Fibroblast of gingiva (primary cell): ENCODE results near the gene LIN9.

Experiments used
- DNase-seq: peaks from one replicate; pipeline ENCODE4 v3.0.0-alpha.2; 2011; ENCODE audit warnings: low read depth

LIN9 gene

GRCh38 chr1:226318471-226318870, 9.5 kb upstream of the LIN9 start:
- no peak for DNase-seq

GRCh38 chr1:226314055-226314454, 5.1 kb upstream of the LIN9 start:
- DNase-seq = no peak

GRCh38 chr1:226312065-226312464, 3.1 kb upstream of the LIN9 start:
- no peak for DNase-seq

- no peak for DNase-seq
These were observed 2.4 kb upstream of the LIN9 start for GRCh38 chr1:226311376-226311775.

GRCh38 chr1:226310637-226311195, 1.8 kb upstream of the LIN9 start:
- no peak for DNase-seq

- DNase-seq = no peak
These were observed 1.2 kb upstream of the LIN9 start for GRCh38 chr1:226310245-226310540.

GRCh38 chr1:226309398-226310244, 657 bp upstream of the LIN9 start:
- peak; percentile 10 for DNase-seq

- no peak for DNase-seq
These were observed 720 bp downstream of the LIN9 start for GRCh38 chr1:226308166-226308722.

DNA sequence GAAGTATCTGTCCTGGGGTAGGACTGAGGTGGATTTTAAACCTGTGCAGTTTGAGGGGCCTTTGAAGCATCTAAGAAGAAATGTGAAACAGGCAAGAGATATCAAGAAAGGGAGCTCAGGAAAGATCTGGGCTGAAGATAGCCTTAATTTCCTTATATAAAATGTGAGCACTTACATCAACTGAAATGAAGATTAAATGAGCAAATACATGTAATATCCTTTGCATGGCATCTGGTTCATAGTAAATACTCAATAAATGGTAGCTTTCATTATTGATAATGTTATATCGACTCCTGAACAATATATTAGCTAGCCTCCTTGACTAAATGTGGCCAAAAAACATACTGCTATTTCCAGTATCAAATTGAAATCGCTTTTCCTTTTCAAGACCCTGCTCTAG, 2.5 kb downstream of the LIN9 start:
- no peak for DNase-seq

- DNase-seq = no peak
These were observed 3.8 kb downstream of the LIN9 start for GRCh38 chr1:226305184-226305583.

DNA sequence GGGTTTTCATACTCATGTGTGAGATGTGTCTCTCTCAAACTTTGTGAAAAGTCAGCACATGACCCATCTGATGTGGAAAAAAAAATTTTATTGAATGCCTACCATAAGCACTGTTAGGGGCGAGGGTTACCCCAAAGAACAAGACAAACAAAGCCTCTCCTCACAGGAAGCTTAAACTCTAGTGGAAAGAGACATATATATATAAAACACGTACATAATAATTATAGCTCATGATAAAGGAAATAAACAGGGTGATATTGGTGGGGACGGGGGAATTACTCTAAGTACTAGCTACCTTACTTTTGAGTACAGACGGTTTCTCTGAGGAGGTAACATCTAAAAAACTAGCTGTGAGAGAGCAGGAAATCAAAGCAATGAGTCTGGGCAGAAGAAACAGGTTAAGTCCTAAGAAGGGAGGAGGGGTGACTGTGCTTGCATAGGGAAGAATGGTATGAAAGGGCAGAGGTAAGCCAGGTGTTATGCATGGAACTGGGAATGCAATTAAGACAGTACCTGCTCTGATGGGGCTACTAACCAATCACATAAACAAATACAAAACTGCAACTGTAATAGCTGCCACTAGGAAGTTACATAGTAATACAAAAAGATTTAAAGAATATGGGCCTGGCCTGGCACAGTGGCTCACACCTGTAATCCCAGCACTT, 4.5 kb downstream of the LIN9 start:
- DNase-seq = no peak

DNA sequence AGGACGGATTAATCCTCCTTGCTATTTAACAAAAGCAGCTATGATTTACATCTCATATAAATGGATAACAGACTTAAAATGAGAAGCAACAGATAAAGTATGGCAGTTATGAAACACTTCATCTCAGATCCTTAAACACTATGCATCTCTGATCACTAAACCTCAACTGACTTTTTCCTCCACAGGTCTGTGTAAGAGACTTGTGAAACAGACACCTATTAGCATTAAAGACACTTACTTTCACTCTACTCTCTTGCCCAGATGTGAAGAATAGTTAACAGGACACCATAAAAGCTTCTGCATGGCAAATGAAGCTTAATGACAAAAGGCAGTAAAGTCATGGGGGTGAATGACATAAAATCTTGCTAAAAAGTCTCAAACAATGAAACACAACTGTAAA, 6.2 kb downstream of the LIN9 start:
- DNase-seq = no peak

- DNase-seq = no peak
These were observed 12.1 kb downstream of the LIN9 start for GRCh38 chr1:226296911-226297310.

DNA sequence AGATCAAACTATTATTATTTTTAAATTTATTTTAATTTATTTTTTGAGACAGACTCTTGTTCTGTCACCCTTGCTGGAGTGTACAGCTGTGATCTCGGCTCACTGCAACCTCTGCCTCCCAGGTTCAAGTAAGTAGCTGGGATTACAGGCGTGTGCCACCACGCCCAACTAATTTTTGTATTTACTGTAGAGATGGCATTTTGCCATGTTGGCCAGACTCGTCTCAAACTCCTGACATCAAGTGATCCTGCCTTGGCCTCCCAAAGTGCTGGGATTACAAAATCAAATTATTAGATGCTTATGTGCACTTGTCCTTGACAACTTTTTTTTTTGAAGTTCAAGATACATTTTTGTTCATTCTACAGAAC, 15.4 kb downstream of the LIN9 start:
- DNase-seq = no peak

GRCh38 chr1:226292874-226293552, 16.0 kb downstream of the LIN9 start:
- peak; percentile 2 for DNase-seq

DNA sequence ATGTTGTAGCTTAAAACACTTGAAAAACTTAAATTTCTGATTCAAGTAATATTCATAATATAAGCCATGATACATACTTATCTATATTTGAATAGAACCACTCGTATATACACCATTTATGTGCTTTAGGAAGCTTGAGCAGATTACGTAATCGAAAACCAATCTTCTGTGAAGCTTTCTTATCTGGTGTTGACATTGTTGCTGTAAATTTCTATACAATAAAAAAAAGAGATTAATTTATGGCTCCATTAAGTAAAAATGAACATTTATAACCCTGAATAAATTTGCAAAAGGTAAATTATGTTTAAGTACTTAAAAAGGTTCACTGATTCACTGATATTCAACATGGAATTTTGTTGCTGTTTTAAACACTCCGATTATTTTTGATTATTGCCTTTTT, 21.4 kb downstream of the LIN9 start:
- DNase-seq = no peak

DNA sequence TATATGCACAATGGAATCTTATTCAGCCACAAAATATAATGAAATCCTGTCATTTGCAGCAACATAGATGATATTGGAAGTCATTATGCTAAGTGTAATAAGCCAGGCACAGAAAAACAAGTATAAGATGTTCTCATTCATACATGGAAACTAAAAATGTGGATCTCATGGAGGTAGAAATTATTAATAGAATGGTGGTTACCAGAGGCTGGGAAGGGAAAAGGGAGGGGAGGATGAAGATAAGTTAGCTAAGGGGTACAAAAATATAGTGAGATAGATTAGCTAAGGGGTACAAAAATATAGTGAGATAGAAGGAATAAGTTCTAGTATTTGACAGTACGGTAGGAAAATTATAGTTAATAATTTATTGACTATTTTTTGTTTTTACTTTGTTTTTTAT, 27.9 kb downstream of the LIN9 start:
- DNase-seq = no peak

DNA sequence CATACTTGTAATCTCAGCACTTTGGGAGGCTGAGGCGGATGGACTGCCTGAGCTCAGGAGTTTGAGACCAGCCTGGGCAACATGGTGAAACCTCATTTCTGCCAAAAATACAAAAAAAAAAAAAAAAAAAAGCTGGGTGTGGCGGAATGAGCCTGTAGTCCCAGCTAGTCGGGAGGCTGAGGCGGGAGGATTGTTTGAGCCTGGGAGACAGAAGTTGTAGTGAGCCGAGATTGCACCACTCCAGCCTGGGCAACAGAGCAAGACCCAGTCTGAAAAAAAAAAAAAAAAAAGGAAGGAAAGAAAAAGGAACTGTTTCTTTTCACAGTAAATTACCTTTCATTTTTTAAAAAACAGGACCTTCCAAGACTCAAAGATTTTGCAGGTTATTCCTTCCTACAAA, 29.5 kb downstream of the LIN9 start:
- no peak for DNase-seq

GRCh38 chr1:226277897-226278296, 31.1 kb downstream of the LIN9 start:
- DNase-seq = no peak

GRCh38 chr1:226276987-226277386, 32.0 kb downstream of the LIN9 start:
- no peak for DNase-seq

GRCh38 chr1:226276077-226276682, 32.8 kb downstream of the LIN9 start:
- DNase-seq = no peak

DNA sequence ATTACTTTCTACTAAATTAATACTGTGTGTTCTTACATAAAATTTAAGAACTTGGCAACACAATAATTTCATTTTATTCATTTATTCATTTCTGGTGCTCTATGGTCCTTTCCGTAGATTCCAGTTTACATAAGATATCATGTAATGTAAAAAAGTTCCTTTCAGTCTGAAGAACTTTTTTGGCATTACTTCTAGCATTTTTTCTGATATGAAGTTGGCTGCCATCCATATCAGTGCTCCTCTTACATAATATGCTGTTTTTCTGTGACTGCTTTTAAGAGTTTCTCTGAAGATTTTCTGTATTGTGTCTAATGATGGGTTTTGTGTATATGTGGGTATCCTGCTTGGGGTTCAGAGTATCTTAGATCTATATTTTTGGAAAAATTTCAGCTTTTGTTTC, 34.8 kb downstream of the LIN9 start:
- DNase-seq = no peak
